HCT116 (cell line): ENCODE measurements around the gene GUCA2A. TPM values are rescaled to one million over a fixed set of nuclear protein-coding genes. Genes with fewer than 3 reads are reported as not detected.

Source experiments
- ATAC-seq: fragments of 200-7000 bp; cut with Tn5 transposase; 2 replicates; pipeline ENCODE4 v1.9.1; 2020; ENCODE audit warnings: mild to moderate bottlenecking, moderate library complexity
- BruUV-seq: library from RNA; stranded (reverse); fragments of 400-500 nt; replicated peaks from 2 replicates; lab custom pipeline; 2021; lab: Mats Ljungman, UMichigan
- CTCF ChIA-PET: fragments of 300-600 bp; sonication (Branson Sonifier 250); formaldehyde crosslinking; loops from one replicate; lab custom pipeline; 2021; ENCODE audit warnings: antibody characterized with exemption; lab: Charles Lee
- POLR2A ChIA-PET: fragments of 300-600, 350-600 bp; sonication (Branson Sonifier 250); formaldehyde crosslinking; loops from one replicate; lab custom pipeline; 2021; ENCODE audit warnings: antibody characterized with exemption; lab: Charles Lee
- RAD21 ChIA-PET, 2 experiments: fragments of 300-600 bp; sonication (Branson Sonifier 250); formaldehyde crosslinking; loops; one replicate each; lab custom pipeline; 2023; ENCODE audit warnings: low total read pairs in 2 of 2; ENCODE audit not compliant: uncharacterized antibody in 2 of 2, unreplicated experiment in 2 of 2, low non-redundant PET in 1 of 2; lab: Charles Lee
- DNase-seq: peaks from one replicate; pipeline ENCODE4 v3.0.0-alpha.2; 2010; ENCODE audit warnings: low read depth, low spot score
- H2AFZ ChIP-seq: fragments of 200-600 bp; shearing (Covaris generic), sonication (generic); 2 replicates; pipeline ENCODE4 v1.6.1; 2017; ENCODE audit warnings: low read depth, mixed run types, mixed read lengths, antibody characterized with exemption, low read length; ENCODE audit not compliant: poor library complexity, severe bottlenecking
- H3K27ac ChIP-seq: 2 replicates; pipeline ENCODE4 v1.5.1; 2012; ENCODE audit warnings: low read depth, low read length
- H3K27me3 ChIP-seq: fragments of 200-600 bp; sonication (generic); 2 replicates; pipeline ENCODE4 v1.6.1; 2016; ENCODE audit warnings: mixed run types, low read length, mixed read lengths; ENCODE audit not compliant: insufficient read depth
- H3K36me3 ChIP-seq, 2 experiments: fragments of 200-500 bp in 1 of 2; fragments of 200-600 bp in 1 of 2; sonication (Bioruptor generic) in 1 of 2; sonication (generic) in 1 of 2; 2 replicates each; pipeline versions ENCODE4 v1.5.1 to v1.6.1; 2014 to 2016; ENCODE audit warnings: low read length in 2 of 2, inconsistent platforms in 1 of 2, mixed read lengths in 1 of 2, mixed run types in 1 of 2; ENCODE audit not compliant: insufficient read depth in 2 of 2, control insufficient read depth in 1 of 2
- H3K4me1 ChIP-seq, 2 experiments: fragments of 200-600 bp in 1 of 2; sonication (generic) in 1 of 2; 2 replicates each; pipeline versions ENCODE4 v1.5.1 to v1.6.1; 2012 to 2017; ENCODE audit warnings: low read length in 2 of 2, inconsistent platforms in 1 of 2, mild to moderate bottlenecking in 1 of 2, mixed read lengths in 1 of 2, mixed run types in 1 of 2, moderate library complexity in 1 of 2; ENCODE audit not compliant: insufficient read depth in 2 of 2, control insufficient read depth in 1 of 2
- H3K4me2 ChIP-seq: fragments of 200-600 bp; sonication (generic); 2 replicates; pipeline ENCODE4 v1.6.1; 2017; ENCODE audit warnings: mixed run types, low read length, mixed read lengths
- H3K4me3 ChIP-seq, 2 experiments: fragments of 200-600 bp in 1 of 2; sonication (generic) in 1 of 2; replicated peaks in 1 of 2; 2 replicates each; pipeline ENCODE4 v1.5.1; 2011 to 2016; ENCODE audit warnings: low read length in 2 of 2, control low read depth in 1 of 2, low read depth in 1 of 2, mild to moderate bottlenecking in 1 of 2, mixed read lengths in 1 of 2, mixed run types in 1 of 2
- H3K79me2 ChIP-seq: fragments of 200-600 bp; sonication (generic); 2 replicates; pipeline ENCODE4 v1.6.1; 2017; ENCODE audit warnings: mild to moderate bottlenecking, mixed run types, low read length, moderate library complexity, mixed read lengths; ENCODE audit not compliant: insufficient read depth
- H3K9ac ChIP-seq: fragments of 200-600 bp; sonication (generic); 2 replicates; pipeline ENCODE4 v1.6.1; 2016; ENCODE audit warnings: low read length, mixed read lengths
- H3K9me2 ChIP-seq: fragments of 200-600 bp; sonication (generic), shearing (Covaris generic); 2 replicates; pipeline ENCODE4 v1.6.1; 2017; ENCODE audit warnings: mixed run types, mild to moderate bottlenecking, moderate library complexity; ENCODE audit not compliant: insufficient read depth
- H3K9me3 ChIP-seq, 2 experiments: fragments of 200-500 bp in 1 of 2; fragments of 200-600 bp in 1 of 2; sonication (Bioruptor generic) in 1 of 2; sonication (generic) in 1 of 2; 2 replicates each; pipeline ENCODE4 v1.6.1; 2014 to 2017; ENCODE audit warnings: low read length in 2 of 2, mixed read lengths in 2 of 2, inconsistent platforms in 1 of 2, low read depth in 1 of 2, mild to moderate bottlenecking in 1 of 2, mixed run types in 1 of 2, moderate library complexity in 1 of 2; ENCODE audit not compliant: control insufficient read depth in 1 of 2, insufficient read depth in 1 of 2
- H4K20me1 ChIP-seq: fragments of 200-600 bp; sonication (generic), shearing (Covaris generic); 2 replicates; pipeline ENCODE4 v1.6.1; 2017; ENCODE audit warnings: mixed run types, mild to moderate bottlenecking, moderate library complexity; ENCODE audit not compliant: insufficient read depth
- ATF3 ChIP-seq: IDR thresholded peaks from 2 replicates; pipeline ENCODE4 v1.6.1; 2012
- CBX3 ChIP-seq: IDR thresholded peaks from 2 replicates; pipeline ENCODE4 v1.6.1; 2012; ENCODE audit warnings: low read depth
- CEBPB ChIP-seq: IDR thresholded peaks from 2 replicates; pipeline ENCODE4 v1.6.1; 2012; ENCODE audit warnings: low read depth
- CTCF ChIP-seq, 3 experiments: fragments of 200-600 bp in 1 of 3; sonication (generic) in 1 of 3; IDR thresholded peaks in 2 of 3; conservative IDR thresholded peaks in 1 of 3; 2 replicates each; pipeline ENCODE4 v1.5.1; 2012 to 2017; ENCODE audit warnings: low read depth in 2 of 3, low read length in 2 of 3, antibody characterized with exemption in 1 of 3, borderline replicate concordance in 1 of 3, control low read depth in 1 of 3, mild to moderate bottlenecking in 1 of 3, mixed read lengths in 1 of 3, mixed run types in 1 of 3, moderate library complexity in 1 of 3; ENCODE audit not compliant: insufficient read depth in 1 of 3
- EGR1 ChIP-seq: IDR thresholded peaks from 2 replicates; pipeline ENCODE4 v1.6.1; 2012; ENCODE audit warnings: low read depth
- ELF1 ChIP-seq: IDR thresholded peaks from 2 replicates; pipeline ENCODE4 v1.6.1; 2012; ENCODE audit warnings: low read depth, borderline replicate concordance
- EZH2phosphoT487 ChIP-seq: fragments of 200-600 bp; IDR thresholded peaks from 2 replicates; pipeline ENCODE4 v1.6.1; 2018; ENCODE audit warnings: antibody characterized with exemption, borderline replicate concordance
- FOSL1 ChIP-seq: IDR thresholded peaks from 2 replicates; pipeline ENCODE4 v1.6.1; 2012; ENCODE audit warnings: low read depth
- POLR2A ChIP-seq: IDR thresholded peaks from 2 replicates; pipeline ENCODE4 v1.7.0; 2011; ENCODE audit warnings: borderline replicate concordance; ENCODE audit not compliant: insufficient read depth, insufficient read length; ENCODE audit errors: extremely low read depth
- POLR2AphosphoS5 ChIP-seq: IDR thresholded peaks from 2 replicates; pipeline ENCODE4 v1.6.1; 2011; ENCODE audit warnings: mild to moderate bottlenecking, low read depth, low read length, moderate library complexity
- RAD21 ChIP-seq: IDR thresholded peaks from 2 replicates; pipeline ENCODE4 v1.6.1; 2012; ENCODE audit warnings: low read depth, mild to moderate bottlenecking
- REST ChIP-seq: IDR thresholded peaks from 2 replicates; pipeline ENCODE4 v1.6.1; 2012; ENCODE audit warnings: low read depth
- SIN3A ChIP-seq: IDR thresholded peaks from 2 replicates; pipeline ENCODE4 v1.6.1; 2012; ENCODE audit warnings: low read depth
- SRF ChIP-seq: IDR thresholded peaks from 2 replicates; pipeline ENCODE4 v1.6.1; 2012; ENCODE audit warnings: low read depth
- TCF7L2 ChIP-seq: IDR thresholded peaks from 2 replicates; pipeline ENCODE4 v1.7.0; 2011; ENCODE audit warnings: borderline replicate concordance, inconsistent platforms; ENCODE audit not compliant: insufficient read depth, insufficient read length; ENCODE audit errors: extremely low read depth
- YY1 ChIP-seq: IDR thresholded peaks from 2 replicates; pipeline ENCODE4 v1.6.1; 2011; ENCODE audit warnings: low read length, low read depth, moderate library complexity, mild to moderate bottlenecking; ENCODE audit not compliant: insufficient replicate concordance; ENCODE audit errors: extremely low read depth
- ZFX ChIP-seq: fragments of 450-650 bp; IDR thresholded peaks from 2 replicates; pipeline ENCODE4 v1.6.1; 2017
- ZNF274 ChIP-seq: fragments of 200-500 bp; sonication (Bioruptor generic); IDR thresholded peaks from 2 replicates; pipeline ENCODE4 v1.6.1; 2014; ENCODE audit warnings: mild to moderate bottlenecking, low read depth, low read length, inconsistent platforms
- intact Hi-C: fragments of 100-400 bp; cut with micrococcal nuclease; formaldehyde crosslinking; loops from 2 replicates; pipeline ENCODE4 v1.10.0; 2022
- total RNA-seq: library from RNA; stranded (reverse); gene quantifications from one replicate; pipeline ENCODE4 v1.2.1, GENCODE V29; 2021; ENCODE audit not compliant: unreplicated experiment

Gene GUCA2A
- total RNA-seq, 1 experiment from 2014 or later, result not detected

- no peaks in the 10 kb centered on the region for H3K79me2 ChIP-seq
- RAD21 ChIA-PET, result no interaction called here
Observed at GRCh38 chr1:42117214-42117613, 47.3 kb downstream of the GUCA2A start.

GRCh38 chr1:42114229-42114628 is 50.3 kb downstream of the GUCA2A start:
- CTCF ChIA-PET, result no interaction called here
- Histone ChIP-seq H3K9me3 (no peaks in the 10 kb centered on the region), H3K4me2 (no peak overlapping the region), H3K79me2 (no peaks in the 10 kb centered on the region), H3K4me1 (no peaks in the 10 kb centered on the region), H3K36me3 (no peaks in the 10 kb centered on the region), H2AFZ (no peak overlapping the region), H3K27ac (no peak overlapping the region), H3K9ac (no peak overlapping the region), H3K9me2 (no peaks in the 10 kb centered on the region), H3K27me3 (no peaks in the 10 kb centered on the region), H4K20me1 (no peaks in the 10 kb centered on the region), H3K4me3 (no peak overlapping the region)
- RAD21 ChIA-PET, result no interaction called here
- POLR2A ChIA-PET, result no interaction called here
- no peak for TF ChIP-seq TCF7L2
- TF ChIP-seq CEBPB, result no peak
- TF ChIP-seq SRF, result no peak
- no peak for TF ChIP-seq YY1
- no peak for TF ChIP-seq REST
- TF ChIP-seq POLR2A, result no peak
- no peak for TF ChIP-seq SIN3A
- no peak for TF ChIP-seq CBX3
- TF ChIP-seq ELF1, result no peak
- TF ChIP-seq ZFX, result no peak
- TF ChIP-seq FOSL1, result no peak
- no peak for TF ChIP-seq CTCF (IDR thresholded peaks at IDR 0.05 in 2 of 3, conservative IDR thresholded peaks at IDR 0.05 in 1 of 3; ENCODE audit: borderline replicate concordance in 1 of 3, insufficient read depth in 1 of 3, low read depth in 2 of 3, low read length in 2 of 3)
- no peak for TF ChIP-seq RAD21
- no peak for TF ChIP-seq EZH2phosphoT487
- no peak for TF ChIP-seq POLR2AphosphoS5
- no peak for TF ChIP-seq ZNF274
- no peak for TF ChIP-seq ATF3
- no peak for DNase-seq
- no peak for ATAC-seq
- no TSS peak for BruUV-seq
- intact Hi-C loops, result no loop called here

More at GRCh38 chr1:42117214-42117613, 47.3 kb downstream of the GUCA2A start:
- H3K4me2 ChIP-seq, result no peak overlapping the region
- no peak overlapping the region for H3K4me3 ChIP-seq
- TF ChIP-seq EGR1, result no peak
- intact Hi-C loops, result no loop called here
- H3K9ac ChIP-seq, result no peak overlapping the region
- no peaks in the 10 kb centered on the region for H3K4me1 ChIP-seq
- H3K36me3 ChIP-seq, result no peaks in the 10 kb centered on the region
- H3K27me3 ChIP-seq, result no peaks in the 10 kb centered on the region
- ATAC-seq (no peak), DNase-seq (no peak)
- H3K27ac ChIP-seq, result no peak overlapping the region
- ChIA-PET CTCF (no interaction called here), POLR2A (no interaction called here)
- no peaks in the 10 kb centered on the region for H4K20me1 ChIP-seq
- no peaks in the 10 kb centered on the region for H3K9me2 ChIP-seq
- H2AFZ ChIP-seq, result no peak overlapping the region
- H3K9me3 ChIP-seq, result no peaks in the 10 kb centered on the region
- no TSS peak for BruUV-seq
